K562 (cell line): ENCODE measurements around the gene ANKS1B. TPM values are rescaled to one million over a fixed set of nuclear protein-coding genes. Genes with fewer than 3 reads are reported as not detected.

Source experiments
- ATAC-seq: fragments of 200-7000 bp; cut with Tn5 transposase; 3 replicates; pipeline ENCODE4 v1.9.1; 2020; ENCODE audit warnings: moderate library complexity
- BruUV-seq: library from RNA; stranded (reverse); fragments of 400-500 nt; replicated peaks from 2 replicates; lab custom pipeline; 2021; lab: Mats Ljungman, UMichigan
- CTCF ChIA-PET: fragments of 300-600 bp; formaldehyde crosslinking; extraction: SDS; loops from one replicate; lab custom pipeline; 2021; ENCODE audit warnings: low intra/inter-chr PET ratio; lab: Yijun Ruan, JAX
- POLR2A ChIA-PET: fragments of 300-600, 350-650 bp; sonication (Branson Sonifier 250); formaldehyde crosslinking; extraction: SDS; loops from one replicate; lab custom pipeline; 2021; ENCODE audit warnings: antibody characterized with exemption, inconsistent platforms; lab: Yijun Ruan, JAX
- DNase-seq, 4 experiments: peaks; one replicate each; pipeline versions ENCODE4 v3.0.0 to v3.0.0-alpha.2; 2011 to 2018; ENCODE audit warnings: low spot score in 3 of 4, mixed read lengths in 3 of 4; ENCODE audit errors: extremely low read depth in 1 of 4
- FAIRE-seq: peaks from 2 replicates; lab custom pipeline; 2011; peaks lifted over from hg19 to GRCh38; lab: Jason Lieb, UNC
- H2AFZ ChIP-seq: 2 replicates; pipeline ENCODE4 v1.6.0; 2011; ENCODE audit warnings: low read depth, low read length, control low read depth, inconsistent platforms
- H3K27ac ChIP-seq: fragments of 200-600 bp; 3 replicates; pipeline ENCODE4 v1.8.0; 2011; ENCODE audit warnings: low read depth, mild to moderate bottlenecking, control low read depth, inconsistent platforms, low read length, moderate library complexity, mixed read lengths; ENCODE audit errors: extremely low read depth
- H3K27me3 ChIP-seq, 2 experiments: fragments of 300-600 bp in 1 of 2; 2 replicates in 1 of 2; 3 replicates in 1 of 2; pipeline versions ENCODE4 v1.6.0 to v1.8.0; 2011; ENCODE audit warnings: inconsistent platforms in 2 of 2, low read length in 2 of 2, mild to moderate bottlenecking in 1 of 2, mixed read lengths in 1 of 2, moderate library complexity in 1 of 2; ENCODE audit not compliant: control insufficient read depth in 2 of 2, insufficient read depth in 2 of 2
- H3K36me3 ChIP-seq: fragments of 300-600 bp; 3 replicates; pipeline ENCODE4 v1.8.0; 2011; ENCODE audit warnings: mild to moderate bottlenecking, low read length, inconsistent platforms; ENCODE audit not compliant: control insufficient read depth, insufficient read depth
- H3K4me1 ChIP-seq, 2 experiments: fragments of 200-600 bp in 1 of 2; replicated peaks in 1 of 2; 2 replicates in 1 of 2; 3 replicates in 1 of 2; pipeline versions ENCODE4 v1.5.1 to v1.8.0; 2011; ENCODE audit warnings: inconsistent platforms in 2 of 2, low read length in 2 of 2, mild to moderate bottlenecking in 1 of 2, mixed read lengths in 1 of 2, moderate library complexity in 1 of 2; ENCODE audit not compliant: control insufficient read depth in 2 of 2, insufficient read depth in 2 of 2
- H3K4me2 ChIP-seq: 2 replicates; pipeline ENCODE4 v1.6.1; 2011; ENCODE audit warnings: low read length, control low read depth, inconsistent platforms, mixed read lengths; ENCODE audit not compliant: insufficient read depth
- H3K4me3 ChIP-seq: fragments of 200-600 bp; sonication (generic), shearing (Covaris generic); 2 replicates; pipeline ENCODE4 v1.5.1; 2016; ENCODE audit warnings: control low read depth, inconsistent platforms
- H3K79me2 ChIP-seq: fragments of 200-600 bp; 3 replicates; pipeline ENCODE4 v1.8.0; 2011; ENCODE audit warnings: low read length, inconsistent platforms; ENCODE audit not compliant: control insufficient read depth, insufficient read depth
- H3K9ac ChIP-seq, 2 experiments: 2 replicates each; pipeline versions ENCODE4 v1.6.0 to v1.6.1; 2011; ENCODE audit warnings: low read depth in 2 of 2, low read length in 2 of 2, control low read depth in 1 of 2, inconsistent platforms in 1 of 2, mild to moderate bottlenecking in 1 of 2, mixed read lengths in 1 of 2; ENCODE audit not compliant: insufficient read depth in 1 of 2
- H3K9me1 ChIP-seq: one replicate; pipeline ENCODE4 v1.6.0; 2011; ENCODE audit warnings: inconsistent platforms, mild to moderate bottlenecking, low read length, moderate library complexity; ENCODE audit not compliant: control insufficient read depth, insufficient read depth
- H3K9me3 ChIP-seq: replicated peaks from 2 replicates; pipeline ENCODE4 v1.5.1; 2011; ENCODE audit warnings: low read depth, low read length, inconsistent platforms; ENCODE audit not compliant: control insufficient read depth, insufficient read depth
- H4K20me1 ChIP-seq: replicated peaks from 2 replicates; pipeline ENCODE4 v1.6.1; 2011; ENCODE audit warnings: low read length, inconsistent platforms, mixed read lengths; ENCODE audit not compliant: control insufficient read depth, insufficient read depth
- ARHGAP35 ChIP-seq: fragments of 450-650 bp; IDR thresholded peaks from 2 replicates; pipeline ENCODE4 v1.6.1; 2018; ENCODE audit not compliant: partially characterized antibody
- BRCA1 ChIP-seq, 2 experiments: fragments of 450-650 bp in 1 of 2; sonication (generic) in 1 of 2; formaldehyde crosslinking in 1 of 2; IDR thresholded peaks; 2 replicates each; pipeline versions ENCODE4 v1.5.0 to v1.6.1; 2017 to 2020; ENCODE audit warnings: mild to moderate bottlenecking in 1 of 2, missing genetic modification reagents in 1 of 2
- DIDO1 ChIP-seq: fragments of 450-650 bp; IDR thresholded peaks from 2 replicates; pipeline ENCODE4 v1.6.1; 2016; ENCODE audit warnings: low read depth, missing biosample characterization, missing genetic modification characterization
- FOSL1 ChIP-seq: fragments of 200-800 bp; sonication (Bioruptor generic); conservative IDR thresholded peaks from 2 replicates; pipeline ENCODE4 v1.6.1; 2016; ENCODE audit warnings: missing genetic modification characterization, missing compliant biosample characterization
- HNRNPH1 ChIP-seq: fragments of 200-400 bp; formaldehyde crosslinking; optimal IDR thresholded peaks from 2 replicates; pipeline ENCODE3; 2017; ENCODE audit warnings: low read depth, mild to moderate bottlenecking, low read length, moderate library complexity
- KLF10 ChIP-seq: fragments of 250-450 bp; sonication (Bioruptor Pico); IDR thresholded peaks from 2 replicates; pipeline ENCODE4 v1.6.1; 2021; ENCODE audit warnings: matching md5 sums
- NR2F6 ChIP-seq: fragments of 450-650 bp; formaldehyde crosslinking; IDR thresholded peaks from 2 replicates; pipeline ENCODE4 v1.4.0; 2020; ENCODE audit warnings: mild to moderate bottlenecking
- ZNF232 ChIP-seq: sonication (generic); formaldehyde crosslinking; IDR thresholded peaks from 2 replicates; pipeline ENCODE4 v1.8.0; 2022; ENCODE audit warnings: mild to moderate bottlenecking, missing genetic modification reagents
- ZNF24 ChIP-seq: fragments of 450-650 bp; IDR thresholded peaks from 2 replicates; pipeline ENCODE4 v1.6.1; 2016
- ZNF263 ChIP-seq: sonication (generic); formaldehyde crosslinking; IDR thresholded peaks from 2 replicates; pipeline ENCODE4 v1.8.0; 2022; ENCODE audit warnings: mild to moderate bottlenecking, missing genetic modification reagents, borderline replicate concordance
- ZNF436 ChIP-seq: fragments of 250-450, 450-650 bp; sonication (Bioruptor Pico); formaldehyde crosslinking; IDR thresholded peaks from 2 replicates; pipeline ENCODE4 v1.7.0; 2020; ENCODE audit warnings: mild to moderate bottlenecking
- in situ Hi-C: fragments of 300-500 bp; cut with MboI; formaldehyde crosslinking; loops from 4 replicates; pipeline ENCODE4 v1.15.0; 2018; ENCODE audit warnings: inconsistent platforms, mixed read lengths
- intact Hi-C: fragments of 100-400 bp; cut with micrococcal nuclease; formaldehyde crosslinking; loops from 2 replicates; pipeline ENCODE4 v1.14.2; 2022
- polyA plus RNA-seq, 8 experiments: library from polyadenylated mRNA; depleted of rRNA in 4 of 8; stranded (reverse) in 5 of 8; unstranded in 3 of 8; fragments of >200 nt; fragmentation: Nextera tagmentation in 2 of 8; fragmentation: Illumina TruSeq in 1 of 8; extraction: Ambion mirVana in 2 of 8; extraction: Trizol in 1 of 8; gene quantifications; 2 replicates each; pipeline versions ENCODE4 v1.2.1 to v1.2.3, GENCODE V29; 2011 to 2014; ENCODE audit warnings: inconsistent platforms in 1 of 8, missing spikeins in 1 of 8
- total RNA-seq, 7 experiments: library from RNA; depleted of rRNA in 6 of 7; stranded (reverse); fragments of >200 nt in 6 of 7; fragmentation: Illumina TruSeq in 2 of 7; extraction: Trizol in 2 of 7; gene quantifications; 2 replicates each; pipeline versions ENCODE4 v1.2.1 to v1.2.3, GENCODE V29; 2011 to 2021; ENCODE audit warnings: low replicate concordance in 1 of 7
- TF ChIP-seq, protein P1 (sequence below): sonication (generic); formaldehyde crosslinking; IDR thresholded peaks from 2 replicates; pipeline ENCODE4 v1.8.1; 2023; ENCODE audit warnings: mild to moderate bottlenecking, missing genetic modification reagents
- TF ChIP-seq, protein P2 (sequence below), 2 experiments: fragments of 450-650 bp; formaldehyde crosslinking in 1 of 2; IDR thresholded peaks; 2 replicates each; pipeline versions ENCODE4 v1.4.0 to v1.6.1; 2014 to 2020; ENCODE audit warnings: mild to moderate bottlenecking in 2 of 2, borderline replicate concordance in 1 of 2, low read depth in 1 of 2

ANKS1B gene
- total and polyA plus RNA-seq, 9 of the 15 experiments (the other 6 are each of a cell fraction or from before 2014, with no cell fraction given): 0.04 to 0.47 (median 0.28) TPM; not detected in 4

DNA sequence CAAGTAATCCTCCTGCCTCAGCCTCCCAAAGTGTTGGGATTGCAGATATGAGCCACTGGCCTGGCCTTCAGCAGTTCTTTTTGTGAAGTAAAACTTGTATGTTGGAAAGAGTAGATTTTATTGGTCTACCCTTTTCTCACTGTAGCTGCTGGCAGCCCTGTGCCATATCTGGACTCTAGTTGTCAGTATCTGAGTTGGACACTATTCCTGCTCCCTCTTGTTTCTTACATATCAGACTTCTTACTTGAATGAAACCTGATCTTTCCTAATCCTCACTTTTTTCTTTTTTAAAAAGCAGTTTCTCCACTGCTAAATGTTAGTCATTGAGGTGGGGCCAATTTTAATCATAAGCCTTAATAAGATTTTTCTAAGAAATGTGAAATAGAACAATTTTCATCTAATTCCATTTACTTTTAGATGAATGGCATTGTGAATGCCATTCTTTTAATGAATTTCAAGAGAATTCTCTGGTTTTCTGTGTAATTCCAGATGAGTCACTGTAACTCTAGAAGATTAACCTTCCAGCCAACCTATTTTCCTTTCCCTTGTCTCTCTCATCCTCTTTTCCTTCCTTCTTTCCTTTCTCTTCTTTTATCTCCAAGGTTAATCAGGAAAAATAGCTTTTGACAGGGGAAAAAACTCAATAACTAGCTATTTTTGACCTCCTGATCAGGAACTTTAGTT lies 1250.9 kb downstream of the ANKS1B start:
- intact Hi-C loops (no loop called here), in situ Hi-C loops (no loop called here)
- ATAC-seq (no peak), DNase-seq (no peak), FAIRE-seq (no peak)
- H3K9me3 ChIP-seq: no peaks in the 10 kb centered on the region
- no peak overlapping the region for H3K4me3 ChIP-seq
- peaks cover 2 to 8% of the 10 kb centered on the region in 2 experiments; a peak in 3 of 5 replicates for H3K4me1 ChIP-seq
- BruUV-seq: no TSS peak
- H3K9me1 ChIP-seq: no peaks in the 10 kb centered on the region
- POLR2A ChIA-PET: interaction anchor here (1.1 kb wide), 1 partner anchor 8 kb away, joined by 4 read pairs; no protein-coding TSS in a partner anchor
- H3K36me3 ChIP-seq: peaks cover 5% of the 10 kb centered on the region; the same call in 2 of the 3 replicates
- no peaks in the 10 kb centered on the region for H3K79me2 ChIP-seq
- H4K20me1 ChIP-seq: no peaks in the 10 kb centered on the region
- no peak overlapping the region for H3K27ac ChIP-seq
- no peak overlapping the region for H3K4me2 ChIP-seq
- CTCF ChIA-PET: no interaction called here
- H2AFZ ChIP-seq: no peak overlapping the region
- H3K27me3 ChIP-seq: no peaks in the 10 kb centered on the region
- no peak overlapping the region for H3K9ac ChIP-seq
- TF ChIP-seq DIDO1 (tag) (no peak), HNRNPH1 (no peak), KLF10 (CRISPR knock-in tag) (no peak), ZNF263 (CRISPR knock-in tag) (no peak), NR2F6 (CRISPR knock-in tag) (no peak), BRCA1 (IDR thresholded peaks at IDR 0.05) (no peak), BRCA1 (CRISPR knock-in tag; IDR thresholded peaks at IDR 0.05) (no peak), ZNF436 (no peak), ARHGAP35 (no peak), ZNF232 (CRISPR knock-in tag) (no peak), ZNF24 (no peak), FOSL1 (tag) (no peak)
- TF ChIP-seq, protein P1, sequence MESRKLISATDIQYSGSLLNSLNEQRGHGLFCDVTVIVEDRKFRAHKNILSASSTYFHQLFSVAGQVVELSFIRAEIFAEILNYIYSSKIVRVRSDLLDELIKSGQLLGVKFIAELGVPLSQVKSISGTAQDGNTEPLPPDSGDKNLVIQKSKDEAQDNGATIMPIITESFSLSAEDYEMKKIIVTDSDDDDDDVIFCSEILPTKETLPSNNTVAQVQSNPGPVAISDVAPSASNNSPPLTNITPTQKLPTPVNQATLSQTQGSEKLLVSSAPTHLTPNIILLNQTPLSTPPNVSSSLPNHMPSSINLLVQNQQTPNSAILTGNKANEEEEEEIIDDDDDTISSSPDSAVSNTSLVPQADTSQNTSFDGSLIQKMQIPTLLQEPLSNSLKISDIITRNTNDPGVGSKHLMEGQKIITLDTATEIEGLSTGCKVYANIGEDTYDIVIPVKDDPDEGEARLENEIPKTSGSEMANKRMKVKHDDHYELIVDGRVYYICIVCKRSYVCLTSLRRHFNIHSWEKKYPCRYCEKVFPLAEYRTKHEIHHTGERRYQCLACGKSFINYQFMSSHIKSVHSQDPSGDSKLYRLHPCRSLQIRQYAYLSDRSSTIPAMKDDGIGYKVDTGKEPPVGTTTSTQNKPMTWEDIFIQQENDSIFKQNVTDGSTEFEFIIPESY (CRISPR knock-in tag): no peak
- TF ChIP-seq, protein P2, sequence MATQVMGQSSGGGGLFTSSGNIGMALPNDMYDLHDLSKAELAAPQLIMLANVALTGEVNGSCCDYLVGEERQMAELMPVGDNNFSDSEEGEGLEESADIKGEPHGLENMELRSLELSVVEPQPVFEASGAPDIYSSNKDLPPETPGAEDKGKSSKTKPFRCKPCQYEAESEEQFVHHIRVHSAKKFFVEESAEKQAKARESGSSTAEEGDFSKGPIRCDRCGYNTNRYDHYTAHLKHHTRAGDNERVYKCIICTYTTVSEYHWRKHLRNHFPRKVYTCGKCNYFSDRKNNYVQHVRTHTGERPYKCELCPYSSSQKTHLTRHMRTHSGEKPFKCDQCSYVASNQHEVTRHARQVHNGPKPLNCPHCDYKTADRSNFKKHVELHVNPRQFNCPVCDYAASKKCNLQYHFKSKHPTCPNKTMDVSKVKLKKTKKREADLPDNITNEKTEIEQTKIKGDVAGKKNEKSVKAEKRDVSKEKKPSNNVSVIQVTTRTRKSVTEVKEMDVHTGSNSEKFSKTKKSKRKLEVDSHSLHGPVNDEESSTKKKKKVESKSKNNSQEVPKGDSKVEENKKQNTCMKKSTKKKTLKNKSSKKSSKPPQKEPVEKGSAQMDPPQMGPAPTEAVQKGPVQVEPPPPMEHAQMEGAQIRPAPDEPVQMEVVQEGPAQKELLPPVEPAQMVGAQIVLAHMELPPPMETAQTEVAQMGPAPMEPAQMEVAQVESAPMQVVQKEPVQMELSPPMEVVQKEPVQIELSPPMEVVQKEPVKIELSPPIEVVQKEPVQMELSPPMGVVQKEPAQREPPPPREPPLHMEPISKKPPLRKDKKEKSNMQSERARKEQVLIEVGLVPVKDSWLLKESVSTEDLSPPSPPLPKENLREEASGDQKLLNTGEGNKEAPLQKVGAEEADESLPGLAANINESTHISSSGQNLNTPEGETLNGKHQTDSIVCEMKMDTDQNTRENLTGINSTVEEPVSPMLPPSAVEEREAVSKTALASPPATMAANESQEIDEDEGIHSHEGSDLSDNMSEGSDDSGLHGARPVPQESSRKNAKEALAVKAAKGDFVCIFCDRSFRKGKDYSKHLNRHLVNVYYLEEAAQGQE (IDR thresholded peaks at IDR 0.05; ENCODE audit: borderline replicate concordance): no peak
- TF ChIP-seq, protein P2 (CRISPR knock-in tag; IDR thresholded peaks at IDR 0.05; ENCODE audit: low read depth): no peak
